GM18868 (cell line): Measurements from ENCODE around the gene REPS2.

Experiments used
- ATAC-seq: cut with Tn5 transposase; IDR thresholded peaks from one replicate; pipeline ENCODE4 v1.9.1; 2021; ENCODE audit warnings: mild to moderate bottlenecking, moderate library complexity; ENCODE audit not compliant: unreplicated experiment

REPS2 gene

GRCh38 chrX:16946361-16946964 is at the start of gene REPS2:
Gene REPS2 (plus strand): TSS chrX:16946658. CDS start chrX:16946862, 204 bp downstream.
- peak; percentile 97 for ATAC-seq

GRCh38 chrX:16897445-16897844 is 49.0 kb upstream of the REPS2 start:
- ATAC-seq, result no peak

- ATAC-seq, result peak; percentile 68
These were observed 43.0 kb upstream of the REPS2 start for GRCh38 chrX:16903274-16904022.

- no peak for ATAC-seq
These were observed 36.1 kb upstream of the REPS2 start for GRCh38 chrX:16910376-16910775.

GRCh38 chrX:16914058-16914457 is 32.4 kb upstream of the REPS2 start:
- ATAC-seq, result no peak

- ATAC-seq, result no peak
These were observed 29.9 kb upstream of the REPS2 start for GRCh38 chrX:16916561-16916960.

GRCh38 chrX:16917120-16917519 is 29.3 kb upstream of the REPS2 start:
- no peak for ATAC-seq

GRCh38 chrX:16918979-16919378 is 27.5 kb upstream of the REPS2 start:
- ATAC-seq, result no peak

- ATAC-seq, result no peak
These were observed 26.4 kb upstream of the REPS2 start for GRCh38 chrX:16920075-16920474.

GRCh38 chrX:16923157-16923556 is 23.3 kb upstream of the REPS2 start:
- no peak for ATAC-seq

- no peak for ATAC-seq
These were observed 21.6 kb upstream of the REPS2 start for GRCh38 chrX:16924631-16925480.

GRCh38 chrX:16930392-16930791 is 16.1 kb upstream of the REPS2 start:
- no peak for ATAC-seq

GRCh38 chrX:16931371-16931770 is 15.1 kb upstream of the REPS2 start:
- ATAC-seq, result no peak

- no peak for ATAC-seq
These were observed 14.4 kb upstream of the REPS2 start for GRCh38 chrX:16931855-16932575.

- no peak for ATAC-seq
These were observed 12.3 kb upstream of the REPS2 start for GRCh38 chrX:16934185-16934584.

GRCh38 chrX:16946971-16947562 is 609 bp downstream of the REPS2 start:
- peak; percentile 13 for ATAC-seq

- no peak for ATAC-seq
These were observed 4.0 kb downstream of the REPS2 start for GRCh38 chrX:16950423-16950822.

GRCh38 chrX:16953606-16954211 is 7.3 kb downstream of the REPS2 start:
- ATAC-seq, result no peak

- ATAC-seq, result no peak
These were observed 11.3 kb downstream of the REPS2 start for GRCh38 chrX:16957751-16958150.

GRCh38 chrX:16958356-16958755 is 11.9 kb downstream of the REPS2 start:
- ATAC-seq, result no peak
